Aorta (tissue), 5 donors: ENCODE measurements around the gene CXorf49. TPM values are rescaled to one million over a fixed set of nuclear protein-coding genes. Genes with fewer than 3 reads are reported as not detected.
"Not testable (repeated sequence)": the region's sequence is repeated elsewhere in the genome, so short reads cannot be mapped to it uniquely, and the experiment has no call there.

ENCODE experiments used
- ATAC-seq: fragments of 200-7000 bp; cut with Tn5 transposase; one replicate; pipeline ENCODE4 v1.9.1; 2022; ENCODE audit warnings: moderate library complexity; ENCODE audit not compliant: low FRiP score
- DNase-seq, 2 donors: peaks; one replicate each; pipeline ENCODE4 v3.0.0-alpha.2; 2020
- H3K27ac ChIP-seq, 2 donors: one replicate each; pipeline ENCODE4 v1.5.1; 2013; ENCODE audit warnings: low read length in 2 of 2, mild to moderate bottlenecking in 2 of 2, moderate library complexity in 2 of 2, control low read depth in 1 of 2, inconsistent platforms in 1 of 2, low read depth in 1 of 2
- H3K27me3 ChIP-seq, 2 donors: one replicate each; pipeline ENCODE4 v1.6.1; 2013; ENCODE audit warnings: control low read depth in 1 of 2, low read length in 1 of 2, mild to moderate bottlenecking in 1 of 2, moderate library complexity in 1 of 2; ENCODE audit not compliant: insufficient read depth in 2 of 2, control insufficient read depth in 1 of 2
- H3K36me3 ChIP-seq, 2 donors: one replicate each; pipeline ENCODE4 v1.6.1; 2013; ENCODE audit warnings: control low read depth in 1 of 2, low read length in 1 of 2, mild to moderate bottlenecking in 1 of 2; ENCODE audit not compliant: insufficient read depth in 2 of 2, control insufficient read depth in 1 of 2
- H3K4me1 ChIP-seq, 2 donors: one replicate each; pipeline ENCODE4 v1.6.1; 2013; ENCODE audit warnings: low read length in 2 of 2, control low read depth in 1 of 2, mild to moderate bottlenecking in 1 of 2, moderate library complexity in 1 of 2; ENCODE audit not compliant: insufficient read depth in 2 of 2, control insufficient read depth in 1 of 2
- H3K4me3 ChIP-seq, 2 donors: one replicate each; pipeline ENCODE4 v1.5.1; 2013; ENCODE audit warnings: low read length in 2 of 2, control low read depth in 1 of 2, mild to moderate bottlenecking in 1 of 2
- H3K9me3 ChIP-seq: one replicate; pipeline ENCODE4 v1.6.1; 2013; ENCODE audit warnings: mild to moderate bottlenecking, low read length; ENCODE audit not compliant: control insufficient read depth
- WGBS, 2 donors: extraction: QIAGEN DNeasy Blood & Tissue Kit; methylation state at CpG; one replicate each; pipeline ENCODE4 v1.1.7; 2013; 5-methylcytosine and 5-hydroxymethylcytosine counted together
- intact Hi-C, 2 donors: fragments of 100-400 bp; cut with DNase I; formaldehyde crosslinking; loops; one replicate each; pipeline versions ENCODE4 v1.14.2 to v1.15.0; 2022
- long read RNA-seq, 2 donors: library from polyadenylated mRNA; unstranded; transcript quantifications; one replicate each; pipeline ENCODE4 v2.0.0, GENCODE V29; 2020 to 2021
- polyA plus RNA-seq, 2 donors: library from polyadenylated mRNA; stranded (reverse); fragments of 200-250 nt; gene quantifications; one replicate each; pipeline ENCODE4 v1.2.3, GENCODE V29; 2013
- total RNA-seq, 2 donors: library from RNA; stranded (reverse); fragmentation: NEBNext Ultra II Directional; extraction: Animal tissue kit (Norgen Biotek cat#: 25700); gene quantifications; one replicate each; pipeline ENCODE4 v1.2.1, GENCODE V29; 2021
- donor health status: healthy with polysubstance abuse.
- donor health status: Bipolar disorder and iron deficiency.
- donor health status: DM: no; HTN: no; CAD: no.
- donor health status: DM: no; HTN: no; CAD: no.
- donor health status: DM: yes; HTN: yes; CAD: no.

CXorf49 gene
- total RNA-seq = not detected
- polyA plus RNA-seq = not detected
- long read RNA-seq, donor 1 = 0 reads
- long read RNA-seq, donor 2, partial matches to known transcripts = 0 of 1 reads
- long read RNA-seq, donor 2, other reads (novel, unspliced or antisense) = 0 of 1 reads

GRCh38 chrX:71718185-71718584 lies at the start of gene CXorf49:
CXorf49 (minus strand) TSS chrX:71718285; CDS start chrX:71718151, 134 bp downstream.
- ATAC-seq, H3K27me3 ChIP-seq, DNase-seq, H3K4me1 ChIP-seq, H3K9me3 ChIP-seq, H3K4me3 ChIP-seq, intact Hi-C loops, H3K36me3 ChIP-seq, H3K27ac ChIP-seq: not testable (repeated sequence)
- no CpG with 5 or more reads among the region's 30 CpGs for WGBS, 2 donors

GRCh38 chrX:71767134-71767533 lies 49.0 kb upstream of the CXorf49 start:
- ATAC-seq, intact Hi-C loops: not testable (repeated sequence)
- WGBS, 2 donors = no CpG with 5 or more reads among the region's 14 CpGs

GRCh38 chrX:71765613-71766012 lies 47.5 kb upstream of the CXorf49 start:
- ATAC-seq, H3K9me3 ChIP-seq, H3K4me3 ChIP-seq, H3K27ac ChIP-seq, DNase-seq, H3K36me3 ChIP-seq, H3K27me3 ChIP-seq, intact Hi-C loops, H3K4me1 ChIP-seq: not testable (repeated sequence)
- WGBS, 2 donors = no CpG with 5 or more reads among the region's 8 CpGs

More at GRCh38 chrX:71767134-71767533, 49.0 kb upstream of the CXorf49 start:
- H3K36me3 ChIP-seq, H3K4me1 ChIP-seq, H3K4me3 ChIP-seq, H3K27ac ChIP-seq, DNase-seq, H3K9me3 ChIP-seq, H3K27me3 ChIP-seq: not testable (repeated sequence)

- WGBS, 2 donors = no CpG with 5 or more reads among the region's 11 CpGs
- not testable (repeated sequence) for H3K36me3 ChIP-seq
Observed at GRCh38 chrX:71764832-71765231, 46.7 kb upstream of the CXorf49 start.

GRCh38 chrX:71763049-71763448 lies 45.0 kb upstream of the CXorf49 start, which contains the start of gene CXorf49B:
CXorf49B (plus strand) TSS chrX:71763349; CDS start chrX:71763424, 75 bp downstream.
- DNase-seq, H3K4me1 ChIP-seq, H3K4me3 ChIP-seq, H3K27ac ChIP-seq, H3K9me3 ChIP-seq, ATAC-seq, H3K27me3 ChIP-seq, H3K36me3 ChIP-seq, intact Hi-C loops: not testable (repeated sequence)
- WGBS, 2 donors = no CpG with 5 or more reads among the region's 34 CpGs

More at GRCh38 chrX:71764832-71765231, 46.7 kb upstream of the CXorf49 start:
- H3K4me1 ChIP-seq, intact Hi-C loops, DNase-seq, H3K27me3 ChIP-seq, H3K4me3 ChIP-seq, H3K9me3 ChIP-seq, H3K27ac ChIP-seq, ATAC-seq: not testable (repeated sequence)

GRCh38 chrX:71760688-71761281 lies 42.7 kb upstream of the CXorf49 start:
- H3K36me3 ChIP-seq, H3K4me3 ChIP-seq, intact Hi-C loops, H3K9me3 ChIP-seq, H3K27me3 ChIP-seq, DNase-seq, H3K4me1 ChIP-seq, H3K27ac ChIP-seq, ATAC-seq: not testable (repeated sequence)
- no CpG with 5 or more reads among the region's 20 CpGs for WGBS, 2 donors

- H3K27me3 ChIP-seq, H3K4me3 ChIP-seq, DNase-seq, H3K4me1 ChIP-seq, ATAC-seq, H3K27ac ChIP-seq, H3K9me3 ChIP-seq, H3K36me3 ChIP-seq, intact Hi-C loops: not testable (repeated sequence)
- no CpG with 5 or more reads among the region's 20 CpGs for WGBS, 2 donors
Observed at GRCh38 chrX:71720289-71720886, 2.3 kb upstream of the CXorf49 start.

GRCh38 chrX:71719195-71719594 lies 1.1 kb upstream of the CXorf49 start:
- H3K9me3 ChIP-seq, H3K36me3 ChIP-seq, H3K4me1 ChIP-seq, H3K4me3 ChIP-seq, intact Hi-C loops, ATAC-seq, H3K27ac ChIP-seq, H3K27me3 ChIP-seq: not testable (repeated sequence)
- peak; percentile 6 to 67 for DNase-seq
- WGBS, 2 donors = 95% methylated on average over 10 of the region's 30 CpGs; no CpG with 5 or more reads in 1 of the 2 donors

- DNase-seq, H3K4me3 ChIP-seq, H3K36me3 ChIP-seq, H3K27ac ChIP-seq, ATAC-seq, H3K4me1 ChIP-seq, H3K9me3 ChIP-seq, H3K27me3 ChIP-seq, intact Hi-C loops: not testable (repeated sequence)
- WGBS, 2 donors = no CpG with 5 or more reads among the region's 12 CpGs
Observed at GRCh38 chrX:71716323-71716722, 1.8 kb downstream of the CXorf49 start.
